Left ventricle myocardium inferior (tissue), 1 donor: ENCODE data around the gene SSNA1. TPM values are rescaled to one million over a fixed set of nuclear protein-coding genes. Genes with fewer than 3 reads are reported as not detected.

Experiments used
- DNase-seq: peaks from one replicate; pipeline ENCODE4 v3.0.0-alpha.2; 2020
- H3K27ac ChIP-seq: fragments of 200-600 bp; replicated peaks from 2 replicates; pipeline ENCODE4 v1.8.0; 2021
- H3K27me3 ChIP-seq: fragments of 200-600 bp; 2 replicates; pipeline ENCODE4 v1.8.0; 2021; ENCODE audit warnings: low read depth
- H3K36me3 ChIP-seq: fragments of 200-600 bp; 2 replicates; pipeline ENCODE4 v1.8.0; 2021
- H3K4me1 ChIP-seq: fragments of 200-600 bp; 2 replicates; pipeline ENCODE4 v1.8.0; 2021
- H3K4me3 ChIP-seq: fragments of 200-600 bp; 2 replicates; pipeline ENCODE4 v1.8.0; 2021; ENCODE audit warnings: mild to moderate bottlenecking, moderate library complexity
- H3K9me3 ChIP-seq: fragments of 200-600 bp; replicated peaks from 2 replicates; pipeline ENCODE4 v1.8.0; 2021
- CTCF ChIP-seq: fragments of 200-600 bp; IDR thresholded peaks from 2 replicates; pipeline ENCODE4 v1.8.0; 2021; ENCODE audit warnings: antibody characterized with exemption, mild to moderate bottlenecking, borderline replicate concordance
- intact Hi-C: fragments of 100-400 bp; cut with micrococcal nuclease; formaldehyde crosslinking; loops from one replicate; pipeline ENCODE4 v1.11.0; 2022
- total RNA-seq: library from RNA; stranded (reverse); fragmentation: NEBNext Ultra II Directional; extraction: Animal tissue kit (Norgen Biotek cat#: 25700); gene quantifications from one replicate; pipeline ENCODE4 v1.2.1, GENCODE V29; 2021
- donor health status: DM: no; HTN: yes; CAD: no; lungs with severe emphysema.

SSNA1 gene
- total RNA-seq, 1 donor from 2014 or later, result 72.3 TPM

- Histone ChIP-seq H3K4me1 (peaks cover 54% of the 10 kb centered on the region), H3K4me3 (peak within 1 kb of the TSS; percentile 91), H3K27me3 (no peaks in the 10 kb centered on the region), H3K9me3 (no peaks in the 10 kb centered on the region), H3K36me3 (no peaks in the 10 kb centered on the region), H3K27ac (peak within 1 kb of the TSS; percentile 96)
- intact Hi-C loops, result no loop called here
- no peak for TF ChIP-seq CTCF
- no peak for DNase-seq
These were observed 34.0 kb downstream of the SSNA1 start, which contains the start of gene RNF208 for GRCh38 chr9:137222190-137223077. Gene RNF208 (minus strand): TSS chr9:137222240. CDS start chr9:137221212, 1,028 bp downstream.

- no peaks in the 10 kb centered on the region for H3K9me3 ChIP-seq
- DNase-seq, result peak; percentile 97
- H3K27me3 ChIP-seq, result peaks cover 4% of the 10 kb centered on the region
- intact Hi-C loops, result no loop called here
- H3K36me3 ChIP-seq, result no peaks in the 10 kb centered on the region
- H3K4me3 ChIP-seq, result peak overlapping the region; percentile 91
- no peak for TF ChIP-seq CTCF
- peak overlapping the region; percentile 96 for H3K27ac ChIP-seq
- H3K4me1 ChIP-seq, result peaks cover 47% of the 10 kb centered on the region
These were observed 34.8 kb downstream of the SSNA1 start for GRCh38 chr9:137223078-137223970.

GRCh38 chr9:137224830-137225694, 36.6 kb downstream of the SSNA1 start, which contains the start of gene CYSRT1:
Gene CYSRT1 (plus strand): TSS chr9:137225174. CDS start chr9:137225622, 448 bp downstream.
- intact Hi-C loops, result loop anchor here (5.0 kb wide), 1 partner anchor 103 kb away; no protein-coding TSS in a partner anchor
- no peaks in the 10 kb centered on the region for H3K36me3 ChIP-seq
- H3K9me3 ChIP-seq, result no peaks in the 10 kb centered on the region
- no peak for DNase-seq
- H3K27ac ChIP-seq, result peak within 1 kb of the TSS; percentile 96
- H3K4me3 ChIP-seq, result peak within 1 kb of the TSS; percentile 91
- TF ChIP-seq CTCF, result no peak
- H3K27me3 ChIP-seq, result peaks cover 22% of the 10 kb centered on the region
- H3K4me1 ChIP-seq, result peaks cover 38% of the 10 kb centered on the region

- Histone ChIP-seq H3K36me3 (no peaks in the 10 kb centered on the region), H3K4me1 (peaks cover 32% of the 10 kb centered on the region), H3K27me3 (peaks cover 29% of the 10 kb centered on the region), H3K9me3 (no peaks in the 10 kb centered on the region), H3K27ac (no peak overlapping the region), H3K4me3 (no peak overlapping the region)
- no peak for DNase-seq
- no peak for TF ChIP-seq CTCF
- intact Hi-C loops, result loop anchor here (5.0 kb wide), 1 partner anchor 104 kb away; no protein-coding TSS in a partner anchor
These were observed 37.3 kb downstream of the SSNA1 start for GRCh38 chr9:137225699-137226331.
